ENCODE results near the gene ETS1.

DNA sequence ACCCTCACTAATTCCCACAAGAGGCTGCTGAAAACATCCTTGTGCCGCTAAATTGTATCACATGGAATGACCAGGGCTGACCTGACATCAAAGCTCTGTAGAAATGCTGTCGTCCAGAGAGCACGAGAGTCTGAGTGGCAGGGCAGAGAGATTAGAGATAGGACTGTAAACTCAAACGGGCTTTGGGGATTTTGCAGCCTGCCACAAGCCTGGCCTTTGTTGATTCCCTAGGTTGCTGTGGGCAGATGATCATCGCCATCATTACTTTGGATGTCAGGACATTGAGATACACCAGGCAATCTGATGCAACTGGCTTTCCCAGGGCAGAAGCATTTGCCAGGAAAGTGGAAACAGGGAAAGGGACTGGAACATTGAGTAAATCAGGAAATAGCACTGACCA is 131.6 kb downstream of the ETS1 start:
- no peak for TF ChIP-seq CTCF (conservative IDR thresholded peaks at IDR 0.05; ENCODE audit: low read depth, low read length)
- no peak for TF ChIP-seq EZH2 (IDR thresholded peaks at IDR 0.05; ENCODE audit: borderline replicate concordance, low read depth, low read length, poor library complexity, severe bottlenecking)

Data from A673 (cell line).